HCT116 (cell line): ENCODE measurements around the gene TUG1.

Experiments used
- CBX3 ChIP-seq: IDR thresholded peaks from 2 replicates; pipeline ENCODE4 v1.6.1; 2012; ENCODE audit warnings: low read depth
- CTCF ChIP-seq, 3 experiments: fragments of 200-600 bp in 1 of 3; sonication (generic) in 1 of 3; IDR thresholded peaks in 2 of 3; conservative IDR thresholded peaks in 1 of 3; 2 replicates each; pipeline ENCODE4 v1.5.1; 2012 to 2017; ENCODE audit warnings: low read depth in 2 of 3, low read length in 2 of 3, antibody characterized with exemption in 1 of 3, borderline replicate concordance in 1 of 3, control low read depth in 1 of 3, mild to moderate bottlenecking in 1 of 3, mixed read lengths in 1 of 3, mixed run types in 1 of 3, moderate library complexity in 1 of 3; ENCODE audit not compliant: insufficient read depth in 1 of 3
- FOSL1 ChIP-seq: IDR thresholded peaks from 2 replicates; pipeline ENCODE4 v1.6.1; 2012; ENCODE audit warnings: low read depth
- JUND ChIP-seq: IDR thresholded peaks from 2 replicates; pipeline ENCODE4 v1.6.1; 2012
- POLR2A ChIP-seq: IDR thresholded peaks from 2 replicates; pipeline ENCODE4 v1.7.0; 2011; ENCODE audit warnings: borderline replicate concordance; ENCODE audit not compliant: insufficient read depth, insufficient read length; ENCODE audit errors: extremely low read depth
- POLR2AphosphoS5 ChIP-seq: IDR thresholded peaks from 2 replicates; pipeline ENCODE4 v1.6.1; 2011; ENCODE audit warnings: mild to moderate bottlenecking, low read depth, low read length, moderate library complexity
- ZFX ChIP-seq: fragments of 450-650 bp; IDR thresholded peaks from 2 replicates; pipeline ENCODE4 v1.6.1; 2017

GRCh38 chr22:30947173-30947815, 21.8 kb upstream of the TUG1 start:
- no peak for TF ChIP-seq POLR2A
- TF ChIP-seq CTCF (IDR thresholded peaks at IDR 0.05 in 2 of 3, conservative IDR thresholded peaks at IDR 0.05 in 1 of 3; ENCODE audit: borderline replicate concordance in 1 of 3, insufficient read depth in 1 of 3, low read depth in 2 of 3, low read length in 2 of 3): peak in 1 of 3 experiments; percentile 15; a peak in 1 of 6 replicates
- TF ChIP-seq POLR2AphosphoS5: no peak
- TF ChIP-seq CBX3: no peak
- TF ChIP-seq FOSL1: no peak
- TF ChIP-seq ZFX: no peak
- no peak for TF ChIP-seq JUND
